AG20443 (cell line): ENCODE data around the gene HHATL.

Experiments used
- DNase-seq: peaks from one replicate; pipeline ENCODE4 v3.0.0; 2012; ENCODE audit warnings: low spot score, mixed read lengths

The HHATL gene

GRCh38 chr3:42698216-42698910 lies 4.2 kb downstream of the HHATL start:
- no peak for DNase-seq

- DNase-seq = no peak
Observed at GRCh38 chr3:42697289-42698051, 5.1 kb downstream of the HHATL start.

- no peak for DNase-seq
Observed at GRCh38 chr3:42696356-42697288, 6.0 kb downstream of the HHATL start.

DNA sequence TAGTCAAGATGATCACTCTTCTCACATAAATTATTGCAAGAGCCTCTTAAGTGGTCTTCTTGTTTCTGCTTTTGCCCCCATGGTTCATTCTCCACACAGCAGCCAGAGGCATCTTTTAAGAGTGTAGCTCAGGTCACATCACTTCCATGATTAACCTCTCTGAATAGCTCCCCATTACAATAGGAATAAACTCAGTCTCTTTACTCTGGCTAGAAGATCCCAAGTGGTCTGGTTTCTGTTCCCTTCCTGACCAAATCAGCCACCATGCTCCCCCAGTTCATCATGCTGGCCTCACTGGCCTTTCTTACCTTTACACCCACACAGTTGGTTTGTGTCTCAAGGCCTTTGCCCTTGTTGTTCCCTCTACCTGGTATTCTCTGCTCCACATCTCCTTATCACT lies 8.2 kb downstream of the HHATL start:
- DNase-seq = no peak

- DNase-seq = no peak
Observed at GRCh38 chr3:42693530-42693930, 9.1 kb downstream of the HHATL start.

GRCh38 chr3:42692667-42693529 lies 9.7 kb downstream of the HHATL start:
- DNase-seq = no peak

DNA sequence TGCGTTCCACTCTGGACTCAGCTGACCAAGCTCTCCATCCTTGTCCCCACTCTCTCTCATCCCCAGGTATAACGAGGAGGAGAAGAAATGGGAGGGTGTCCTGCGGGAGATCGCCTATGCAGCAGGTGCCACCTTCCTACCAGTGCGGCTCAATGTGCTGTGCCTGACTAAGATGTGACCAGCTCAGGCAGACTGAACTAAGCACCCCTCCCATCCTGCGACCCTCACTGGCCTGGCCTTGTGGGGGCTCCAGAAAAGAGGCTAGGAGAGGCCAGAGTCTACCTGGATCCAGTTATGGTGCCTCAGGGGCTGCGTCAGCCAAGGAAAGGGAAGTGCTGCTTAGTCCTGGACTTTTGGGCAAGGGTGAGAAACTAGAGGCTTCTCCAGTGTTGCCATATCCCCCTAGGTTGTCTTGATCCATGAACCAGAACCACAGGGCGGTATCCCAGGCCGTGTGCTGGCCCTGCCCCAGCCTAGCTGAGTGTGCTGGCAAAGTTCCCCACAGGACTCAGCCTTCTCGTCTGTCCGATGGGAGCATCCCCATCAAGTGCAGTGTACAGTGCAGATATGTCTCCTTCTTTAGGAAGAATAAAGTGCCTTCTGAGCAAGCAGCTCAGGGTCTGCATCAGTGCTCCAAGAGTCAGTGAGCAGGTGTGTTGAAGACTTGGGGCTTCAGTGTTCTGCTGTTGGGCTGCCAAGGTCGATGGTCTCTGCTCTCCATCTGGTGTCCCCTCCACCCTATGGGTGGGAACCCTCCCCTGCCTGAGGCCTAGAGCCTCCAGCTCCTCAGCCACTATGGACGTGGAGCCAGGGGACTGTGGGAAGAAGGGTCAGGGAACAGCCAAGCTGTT lies 10.6 kb downstream of the HHATL start:
- no peak for DNase-seq

GRCh38 chr3:42690766-42691680 lies 11.6 kb downstream of the HHATL start:
- no peak for DNase-seq

DNA sequence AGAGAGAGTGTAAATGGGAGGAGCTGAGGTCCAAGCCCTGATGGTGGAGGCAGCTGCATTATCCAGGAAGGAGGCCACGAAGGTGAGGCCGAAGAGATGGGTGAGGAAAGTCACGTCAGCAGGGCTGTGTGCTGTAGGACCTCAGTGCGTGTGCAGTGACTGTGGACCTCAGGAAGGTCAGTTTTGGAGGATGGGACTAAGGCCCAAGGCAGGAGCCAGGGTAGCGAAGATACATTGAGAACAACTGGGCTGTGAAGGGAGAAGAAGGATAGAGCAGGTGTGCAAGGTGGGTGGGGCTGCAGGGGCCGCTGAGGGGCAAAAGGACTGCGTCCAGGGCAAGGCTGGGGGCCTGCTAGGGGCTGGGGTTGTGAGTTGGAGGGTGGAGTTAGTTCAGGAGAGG lies 12.4 kb downstream of the HHATL start:
- DNase-seq = no peak

DNA sequence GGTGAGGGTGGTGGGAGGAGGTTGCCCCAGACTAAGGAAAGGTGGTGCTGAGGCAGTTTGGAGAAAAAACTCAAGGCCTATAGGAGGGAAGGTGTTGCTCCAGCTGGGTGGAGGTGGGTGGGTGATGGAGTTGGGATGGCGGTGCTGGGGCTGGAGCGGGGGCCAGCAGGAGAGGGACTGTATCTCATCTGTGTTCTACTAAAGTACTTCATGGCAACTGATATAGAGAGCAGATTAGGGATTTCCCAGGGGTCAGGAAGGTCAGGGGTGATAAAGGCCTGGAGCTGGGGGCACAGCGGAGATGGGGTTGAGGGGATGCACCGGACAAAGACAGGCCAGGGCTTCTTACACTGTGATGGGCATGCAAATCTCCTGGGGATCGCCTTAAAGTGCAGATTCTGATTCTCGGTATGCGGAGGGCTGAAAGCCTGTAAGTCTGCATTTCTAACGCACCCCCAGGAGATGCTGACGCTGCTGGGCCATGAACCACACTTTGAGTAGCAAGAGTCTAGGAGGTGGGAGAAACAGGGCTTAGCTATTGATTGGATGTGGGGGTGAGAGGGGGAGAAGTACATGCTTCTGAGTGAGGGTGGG lies 13.1 kb downstream of the HHATL start:
- DNase-seq = no peak

- DNase-seq = no peak
Observed at GRCh38 chr3:42688487-42689420, 13.8 kb downstream of the HHATL start.

- DNase-seq = no peak
Observed at GRCh38 chr3:42688016-42688415, 14.6 kb downstream of the HHATL start.

GRCh38 chr3:42686832-42687650 lies 15.6 kb downstream of the HHATL start:
- no peak for DNase-seq

DNA sequence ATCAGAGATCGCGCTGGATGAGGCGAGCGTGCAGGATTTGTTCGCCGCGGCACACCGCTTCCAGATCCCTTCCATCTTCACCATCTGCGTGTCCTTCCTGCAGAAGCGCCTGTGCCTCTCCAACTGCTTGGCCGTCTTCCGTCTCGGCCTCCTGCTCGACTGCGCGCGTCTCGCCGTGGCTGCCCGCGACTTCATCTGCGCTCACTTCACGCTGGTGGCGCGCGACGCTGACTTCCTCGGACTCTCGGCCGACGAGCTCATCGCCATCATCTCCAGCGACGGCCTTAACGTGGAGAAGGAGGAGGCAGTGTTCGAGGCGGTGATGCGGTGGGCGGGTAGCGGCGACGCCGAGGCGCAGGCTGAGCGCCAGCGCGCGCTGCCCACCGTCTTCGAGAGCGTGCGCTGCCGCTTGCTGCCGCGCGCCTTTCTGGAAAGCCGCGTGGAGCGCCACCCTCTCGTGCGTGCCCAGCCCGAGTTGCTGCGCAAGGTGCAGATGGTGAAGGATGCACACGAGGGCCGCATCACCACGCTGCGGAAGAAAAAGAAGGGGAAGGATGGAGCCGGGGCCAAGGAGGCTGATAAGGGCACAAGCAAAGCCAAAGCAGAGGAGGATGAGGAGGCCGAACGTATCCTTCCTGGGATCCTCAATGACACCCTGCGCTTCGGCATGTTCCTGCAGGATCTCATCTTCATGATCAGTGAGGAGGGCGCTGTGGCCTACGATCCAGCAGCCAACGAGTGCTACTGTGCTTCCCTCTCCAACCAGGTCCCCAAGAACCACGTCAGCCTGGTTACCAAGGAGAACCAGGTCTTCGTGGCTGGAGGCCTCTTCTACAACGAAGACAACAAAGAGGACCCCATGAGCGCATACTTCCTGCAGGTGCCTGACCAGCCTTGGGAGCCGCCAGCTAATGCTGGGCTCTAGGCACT lies 16.4 kb downstream of the HHATL start:
- DNase-seq = peak; percentile 50

DNA sequence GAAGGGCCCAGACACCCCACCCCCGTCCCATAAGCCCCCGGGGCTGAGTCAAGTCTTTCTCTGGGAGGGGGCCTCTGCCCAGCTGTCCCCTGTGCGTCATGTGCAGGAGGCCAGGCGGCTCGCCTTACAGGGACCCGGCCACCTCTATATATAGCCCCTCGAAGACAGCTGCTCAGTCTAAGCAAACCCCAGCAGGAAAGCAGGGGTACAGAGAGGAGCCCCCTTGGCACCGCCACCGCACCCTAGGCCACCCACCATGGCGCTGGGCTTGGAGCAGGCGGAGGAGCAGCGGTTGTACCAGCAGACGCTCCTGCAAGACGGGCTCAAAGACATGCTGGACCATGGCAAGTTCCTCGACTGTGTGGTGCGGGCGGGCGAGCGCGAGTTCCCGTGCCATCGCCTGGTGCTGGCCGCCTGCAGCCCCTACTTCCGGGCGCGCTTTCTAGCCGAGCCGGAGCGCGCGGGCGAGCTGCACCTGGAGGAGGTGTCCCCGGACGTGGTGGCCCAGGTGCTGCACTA lies 17.2 kb downstream of the HHATL start, which contains the start of gene KLHL40:
Gene KLHL40 (plus strand): TSS at position 175 of the 519 bp plus-strand sequence. CDS start 82 bp downstream, at position 257.
- no peak for DNase-seq
